HG03280 (cell line): ENCODE results near the gene RPN1.
"Not testable (repeated sequence)": the region's sequence is repeated elsewhere in the genome, so short reads cannot be mapped to it uniquely, and the experiment has no call there.

Experiments
- ATAC-seq: cut with Tn5 transposase; IDR thresholded peaks from one replicate; pipeline ENCODE4 v1.9.1; 2021; ENCODE audit warnings: mild to moderate bottlenecking, moderate library complexity; ENCODE audit not compliant: unreplicated experiment

RPN1 gene

DNA sequence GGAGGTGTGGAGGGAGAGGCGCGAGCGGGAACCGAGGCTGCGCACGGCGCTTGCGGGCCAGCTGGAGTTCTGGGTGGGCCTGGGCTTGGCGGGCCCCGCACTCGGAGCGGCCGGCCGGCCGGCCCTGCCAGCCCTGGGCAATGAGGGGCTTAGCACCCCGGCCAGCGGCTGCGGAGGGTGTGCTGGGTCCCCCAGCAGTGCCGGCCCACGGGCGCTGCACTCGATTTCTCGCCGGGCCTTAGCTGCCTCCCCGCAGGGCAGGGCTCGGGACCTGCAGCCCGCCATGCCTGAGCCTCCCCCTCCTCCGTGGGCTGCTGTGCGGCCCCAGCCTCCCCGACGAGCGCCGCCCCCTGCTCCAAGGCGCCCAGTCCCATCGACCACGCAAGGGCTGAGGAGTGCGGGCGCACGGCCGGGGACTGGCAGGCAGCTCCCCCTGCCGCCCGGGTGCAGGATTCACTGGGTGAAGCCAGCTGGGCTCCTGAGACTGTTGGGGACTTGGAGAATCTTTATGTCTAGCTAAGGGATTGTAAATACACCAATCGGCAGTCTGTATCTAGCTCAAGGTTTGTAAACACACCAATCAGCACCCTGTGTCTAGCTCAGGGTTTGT lies 2.9 kb upstream of the RPN1 start:
- ATAC-seq, result not testable (repeated sequence)

DNA sequence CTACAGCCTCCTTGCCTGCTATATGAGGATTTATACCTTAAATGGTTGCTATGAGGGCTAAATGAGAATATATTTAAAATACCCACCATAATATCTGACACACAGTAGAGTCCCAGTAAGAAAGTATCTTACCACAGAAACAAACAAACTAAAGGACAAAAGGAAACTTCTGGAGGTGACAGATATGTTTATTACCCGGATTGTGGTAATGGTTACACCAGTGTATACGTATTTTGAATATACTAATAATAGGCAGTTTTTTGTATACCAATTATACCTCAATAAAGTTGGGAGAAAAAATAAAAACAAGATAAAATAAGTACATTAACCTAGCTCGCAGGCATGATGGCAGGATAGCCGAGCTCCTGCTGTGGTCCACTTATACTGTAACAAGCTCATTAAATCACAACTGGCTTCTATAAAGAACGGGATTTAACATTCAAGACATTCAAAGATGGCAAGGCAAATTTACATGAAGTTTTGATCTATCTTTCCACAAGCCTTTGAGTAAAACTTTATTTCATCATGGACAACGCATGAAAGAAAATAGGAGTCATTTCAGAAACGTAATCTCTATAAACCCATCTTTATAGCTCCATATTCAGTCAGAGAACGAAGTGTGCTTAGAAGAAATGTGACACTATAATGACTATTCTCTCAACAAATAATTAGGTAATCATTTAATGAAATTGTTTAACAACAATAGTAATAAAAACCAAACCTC lies 1.5 kb downstream of the RPN1 start:
- ATAC-seq, result no peak

DNA sequence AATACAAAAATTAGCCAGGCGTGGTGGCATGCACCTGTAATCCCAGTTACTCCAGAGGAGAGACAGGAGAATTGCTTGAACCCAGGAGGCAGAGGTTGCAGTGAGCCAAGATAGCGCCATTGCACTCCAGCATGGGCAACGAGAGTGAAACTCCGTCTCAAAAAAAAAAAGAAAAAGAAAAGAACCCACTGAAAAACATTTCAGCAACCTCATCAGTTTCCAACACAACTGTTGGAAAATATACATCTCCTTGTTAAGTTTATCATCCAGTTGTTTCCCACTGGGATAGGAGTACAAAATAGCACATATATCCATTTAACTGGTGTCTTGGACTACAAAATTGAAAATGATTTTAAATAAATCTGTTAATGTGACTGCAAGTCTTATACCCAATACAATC lies 2.2 kb downstream of the RPN1 start:
- ATAC-seq, result no peak

DNA sequence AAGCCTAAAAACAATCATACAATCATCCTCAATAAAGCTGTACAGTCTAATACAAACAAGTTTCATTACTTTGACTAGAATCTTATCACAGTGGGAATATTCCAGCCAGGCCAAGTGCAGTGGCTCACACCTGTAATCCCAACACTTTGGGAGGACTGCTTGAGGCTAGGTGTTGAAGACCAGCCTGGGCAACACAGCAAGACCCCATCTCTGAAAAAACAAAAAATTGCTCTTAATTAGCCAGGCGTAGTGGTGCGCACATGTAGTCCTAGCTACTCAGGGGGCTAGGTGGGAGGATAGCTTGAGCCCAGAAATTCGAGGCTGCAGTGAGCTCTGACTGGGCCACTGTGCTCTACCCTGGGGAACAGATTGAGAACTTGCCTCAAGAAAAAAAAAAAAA lies 3.3 kb downstream of the RPN1 start:
- no peak for ATAC-seq

DNA sequence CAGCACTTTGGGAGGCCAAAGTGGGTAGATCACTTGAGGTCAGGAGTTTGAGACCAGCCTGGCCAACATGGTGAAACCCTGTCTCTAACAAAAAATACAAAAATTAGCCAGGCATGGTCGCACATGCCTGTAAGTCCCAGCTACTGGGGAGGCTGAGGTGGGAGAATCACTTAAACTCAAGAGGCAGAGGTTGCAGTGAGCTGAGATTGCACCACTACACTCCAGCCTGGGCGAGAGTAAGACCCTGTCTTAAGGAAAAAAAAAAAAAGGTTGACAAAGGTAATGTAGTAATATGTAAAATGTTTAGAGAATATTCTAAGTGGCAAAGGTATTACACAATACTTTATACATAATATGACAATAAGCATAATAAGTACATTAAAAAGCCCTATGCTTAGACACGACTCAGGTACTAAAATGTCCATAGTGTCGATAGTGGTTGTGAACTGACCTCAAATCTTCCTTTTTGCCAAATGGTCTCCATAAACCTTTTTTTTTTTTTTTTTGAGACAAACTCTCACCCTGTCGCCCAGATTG lies 16.5 kb downstream of the RPN1 start:
- ATAC-seq, result no peak

DNA sequence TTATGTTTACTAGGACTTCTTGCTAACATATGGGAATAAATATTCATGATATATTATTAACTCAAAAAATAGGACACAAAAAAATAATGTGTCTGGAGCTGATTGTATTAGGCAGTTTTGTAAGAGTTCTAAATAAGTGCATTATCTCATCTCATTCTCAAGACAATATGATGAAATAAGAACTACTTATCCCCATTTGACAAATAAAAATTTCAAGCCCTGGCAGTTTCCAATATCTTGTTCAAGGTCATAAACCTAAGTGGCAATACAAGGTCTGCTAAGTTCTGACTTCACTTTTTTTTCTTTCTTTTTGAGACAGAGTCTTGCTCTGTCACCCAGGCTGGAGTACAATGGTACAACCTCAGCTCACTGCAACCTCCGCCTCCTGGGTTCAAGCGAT lies 18.3 kb downstream of the RPN1 start:
- no peak for ATAC-seq

DNA sequence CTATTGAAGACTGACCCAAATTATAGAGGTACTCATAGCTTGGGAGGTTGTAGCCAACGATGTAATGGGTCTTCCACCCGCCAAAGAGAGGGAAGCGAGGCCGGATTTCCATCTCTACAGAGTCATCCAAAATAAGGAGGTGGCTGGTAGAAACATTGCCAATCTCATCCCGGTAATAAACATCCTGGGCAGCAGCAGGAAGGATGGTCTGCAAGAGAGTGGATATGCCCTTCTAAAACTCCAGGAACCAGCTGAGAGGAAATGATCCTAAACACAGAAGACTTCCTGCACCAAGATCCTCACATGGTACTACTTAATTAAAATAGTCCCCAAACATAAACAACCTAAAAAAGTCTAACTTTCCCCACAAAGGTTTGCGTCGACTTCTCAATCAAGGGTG lies 20.7 kb downstream of the RPN1 start:
- no peak for ATAC-seq

DNA sequence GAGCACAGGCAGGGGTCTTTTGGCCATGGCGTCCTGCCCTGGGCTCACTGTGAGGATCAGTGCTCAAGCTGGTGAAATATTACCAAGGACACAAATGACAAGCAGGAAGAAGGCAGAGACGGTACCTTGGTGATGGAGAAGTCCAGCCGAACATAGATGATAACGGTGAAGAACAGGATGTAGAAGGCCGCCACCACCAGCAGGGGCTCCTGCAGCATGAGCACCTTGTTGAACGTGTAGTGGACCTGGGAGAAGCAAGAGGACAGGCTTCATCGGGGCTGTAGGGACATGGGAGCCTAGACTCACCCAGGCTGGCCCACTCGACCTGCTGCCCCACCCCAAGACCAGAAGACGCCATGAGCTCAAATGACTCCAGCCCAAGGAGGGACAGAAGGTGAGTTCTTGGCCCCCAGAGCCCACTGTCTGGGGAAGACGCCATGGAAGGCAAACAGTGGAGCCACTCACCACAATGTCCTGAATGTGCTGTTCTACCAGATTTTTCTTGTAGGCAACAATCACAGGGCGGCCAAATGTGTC lies 25.1 kb downstream of the RPN1 start:
- no peak for ATAC-seq

DNA sequence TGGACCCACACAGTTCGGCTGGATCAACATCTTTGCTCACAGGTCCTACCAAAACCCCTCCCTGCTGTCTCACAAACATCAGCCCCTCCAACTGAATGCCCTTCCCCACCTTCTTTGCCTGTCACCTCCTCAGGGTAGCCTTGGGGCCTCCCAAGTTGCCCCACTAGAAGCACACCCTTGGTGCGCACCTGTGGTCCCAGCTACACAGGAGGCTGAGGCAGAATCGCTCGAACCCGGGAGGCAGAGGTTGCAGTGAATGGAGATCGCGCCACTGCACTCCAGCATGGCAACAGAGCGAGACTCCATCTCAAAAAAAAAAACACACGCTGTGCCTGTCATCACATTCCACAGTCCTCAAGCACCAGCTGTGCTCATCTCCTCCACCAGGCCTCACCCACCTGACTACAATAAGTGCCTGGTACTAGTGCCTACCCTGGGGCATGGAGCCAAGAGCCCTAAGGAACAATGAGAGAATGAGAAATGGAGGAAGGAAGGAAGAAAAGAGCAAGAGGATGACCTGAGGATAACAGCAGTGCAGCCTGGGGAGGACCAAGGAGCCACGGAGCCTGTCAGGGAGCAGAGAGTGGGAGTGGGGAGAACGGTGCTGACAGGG lies 26.0 kb downstream of the RPN1 start:
- ATAC-seq, result no peak

DNA sequence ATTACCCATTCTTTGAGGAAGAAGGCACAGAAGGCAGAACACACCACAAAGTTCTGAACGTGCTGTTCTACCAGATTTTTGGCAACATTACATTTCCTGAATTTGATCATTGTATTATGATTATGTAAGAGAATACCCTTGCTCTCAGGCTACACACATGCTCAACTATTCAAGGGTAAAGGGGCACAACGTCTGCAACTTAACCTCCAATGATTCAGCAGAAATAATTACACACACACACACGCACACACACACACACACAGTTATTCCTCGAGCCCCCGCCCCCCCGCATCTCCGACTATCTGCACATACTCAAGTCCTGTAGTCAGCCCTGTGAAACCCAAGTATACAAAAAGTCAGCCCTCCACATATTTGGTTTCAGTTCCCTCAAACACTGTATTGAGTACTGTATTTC lies 26.8 kb downstream of the RPN1 start:
- no peak for ATAC-seq

DNA sequence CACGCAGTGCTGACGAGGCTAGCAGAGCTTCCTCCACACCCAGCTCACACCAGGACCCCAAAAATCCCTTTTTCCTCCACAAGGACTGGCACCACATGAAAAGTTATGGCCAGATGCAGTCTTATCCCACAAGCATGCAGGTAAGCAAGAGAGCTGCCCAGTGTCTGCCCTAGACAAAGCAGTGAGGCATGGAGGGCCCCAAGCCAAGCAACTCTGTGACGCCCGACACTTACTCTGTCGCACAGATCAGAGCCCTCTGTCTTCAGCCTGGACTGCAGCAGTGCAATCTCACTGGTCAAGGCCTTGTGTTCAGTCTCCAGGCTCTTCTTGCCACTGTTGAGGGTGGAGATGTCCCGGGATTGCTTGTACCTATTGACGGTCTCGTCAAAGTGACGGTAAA lies 28.7 kb downstream of the RPN1 start:
- no peak for ATAC-seq

DNA sequence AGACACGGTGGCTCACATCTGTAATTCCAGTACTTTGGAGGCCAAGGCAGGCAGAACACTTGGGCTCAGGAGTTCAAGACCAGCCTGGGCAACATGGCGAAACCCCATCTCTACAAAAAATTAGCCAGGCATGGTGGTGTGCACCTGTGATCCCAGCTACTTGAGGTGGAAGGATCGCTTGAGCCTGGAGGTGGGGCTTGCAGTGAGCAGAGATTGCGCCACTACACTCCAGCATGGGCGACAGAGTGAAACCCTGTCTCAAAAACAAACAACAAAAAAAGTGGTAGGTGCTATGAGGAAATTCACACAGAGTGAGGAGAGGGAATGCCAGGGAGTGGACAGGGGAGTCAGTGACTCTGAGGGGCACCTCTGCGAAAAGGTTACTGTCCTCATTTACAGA lies 29.4 kb downstream of the RPN1 start:
- ATAC-seq, result no peak

DNA sequence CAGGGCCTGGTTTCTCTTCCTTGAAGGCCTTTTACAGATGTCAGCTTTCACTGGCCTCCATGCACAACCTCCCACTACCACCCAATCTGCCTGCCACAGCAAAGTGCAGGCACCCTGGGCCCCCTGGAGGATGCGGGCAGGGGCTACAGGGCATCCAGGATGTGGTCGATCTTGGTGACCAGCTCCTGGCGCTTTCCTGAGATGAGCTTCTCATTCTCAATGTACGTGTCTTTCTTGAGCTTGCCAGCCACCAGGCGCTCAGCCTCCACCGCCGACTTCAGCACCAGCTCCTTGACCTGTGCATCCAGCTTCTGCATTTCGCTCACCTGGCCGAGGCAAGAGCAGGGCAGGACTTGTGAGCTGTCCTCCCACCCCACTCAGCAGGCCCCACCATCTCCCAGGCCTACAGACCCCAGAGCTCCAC lies 30.3 kb downstream of the RPN1 start:
- no peak for ATAC-seq

DNA sequence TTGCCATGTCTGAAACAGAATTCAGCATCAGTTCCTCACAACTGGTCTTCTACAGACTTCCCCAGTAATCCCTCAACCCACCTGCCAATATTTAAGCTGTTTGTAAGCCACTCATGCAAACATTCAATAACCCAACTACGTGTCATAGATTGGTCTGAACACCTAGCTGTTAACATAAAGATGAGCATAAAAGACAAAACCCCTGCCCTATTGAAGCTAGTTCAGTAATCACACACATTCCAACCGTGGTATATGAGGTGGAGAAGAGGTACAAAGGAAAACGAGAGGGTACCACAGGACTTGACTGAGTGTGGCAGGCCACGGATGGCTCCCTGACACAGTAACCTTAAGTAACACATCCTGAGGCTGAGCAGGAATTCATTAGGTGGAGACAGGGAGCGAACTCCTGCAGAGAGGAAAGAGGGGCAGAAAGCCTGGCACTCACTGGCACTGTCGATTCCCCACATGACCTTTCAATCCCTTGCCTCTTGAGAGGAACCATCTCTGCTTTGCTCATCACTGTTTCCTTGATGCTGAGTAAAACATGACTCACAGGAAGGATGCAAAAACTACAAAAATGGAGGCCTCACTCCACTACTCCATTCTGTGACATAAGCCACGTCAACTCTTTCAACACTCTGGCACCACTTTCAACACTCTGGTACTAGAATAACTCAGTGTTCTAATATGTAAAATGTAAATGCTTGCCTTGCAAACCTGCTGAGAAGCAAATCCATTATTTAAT lies 31.3 kb downstream of the RPN1 start:
- ATAC-seq, result no peak

DNA sequence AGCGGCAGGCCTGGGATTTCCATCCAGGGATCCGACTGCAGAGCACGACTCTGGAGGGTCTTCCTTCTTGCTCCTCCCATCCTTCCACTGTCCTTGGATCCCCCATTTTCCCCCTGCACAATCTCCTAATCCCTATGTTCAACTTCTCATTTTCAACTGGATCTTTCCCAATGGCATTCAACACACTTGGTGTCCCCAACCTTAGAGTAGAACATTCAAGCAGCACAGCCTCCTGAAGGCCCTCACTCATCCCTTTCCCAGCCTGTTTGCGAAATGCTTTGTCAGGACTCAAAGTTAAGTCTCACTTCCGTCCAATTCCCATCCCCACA lies 32.3 kb downstream of the RPN1 start:
- no peak for ATAC-seq

DNA sequence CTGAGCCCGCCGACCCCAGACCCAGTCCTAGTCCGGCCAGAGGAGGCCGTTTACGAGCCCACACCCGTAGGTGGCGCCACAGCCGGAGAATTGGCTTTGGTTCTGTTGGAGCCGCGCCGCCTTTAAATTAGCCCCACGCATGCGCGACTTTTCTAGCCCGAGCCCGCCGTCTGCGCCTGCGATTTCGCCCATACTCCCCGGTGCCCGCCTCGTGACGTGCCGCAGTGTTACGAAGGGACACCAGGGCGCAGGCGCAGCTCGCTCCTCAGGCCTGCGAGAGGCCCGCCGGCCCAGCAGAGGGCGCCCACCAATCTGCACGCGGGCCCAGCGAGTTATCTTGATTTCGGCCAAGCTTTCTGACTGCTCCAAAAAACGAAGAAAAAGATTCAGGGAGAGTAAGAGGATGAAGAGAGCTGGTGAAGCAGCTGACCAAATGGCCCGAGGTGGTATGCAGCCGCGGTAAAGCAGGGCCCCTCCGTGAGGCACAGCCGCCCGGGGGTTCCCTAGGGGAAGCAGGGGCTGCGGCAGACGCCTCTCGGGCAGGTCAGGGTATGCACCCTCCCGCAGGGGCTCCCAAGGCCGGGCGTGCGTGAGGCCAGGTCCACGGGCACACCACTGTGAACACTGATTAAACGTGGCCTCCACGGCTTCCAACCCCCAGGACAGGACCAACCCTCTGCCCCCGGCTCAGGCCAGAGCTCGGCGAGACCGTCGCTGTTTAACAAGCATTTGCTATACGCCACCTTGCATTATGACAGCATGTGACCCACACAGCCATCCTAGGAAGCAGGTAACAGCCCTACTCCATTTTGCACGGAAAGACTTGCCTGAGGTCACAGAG lies 32.8 kb downstream of the RPN1 start:
- ATAC-seq, result peak; percentile 92

DNA sequence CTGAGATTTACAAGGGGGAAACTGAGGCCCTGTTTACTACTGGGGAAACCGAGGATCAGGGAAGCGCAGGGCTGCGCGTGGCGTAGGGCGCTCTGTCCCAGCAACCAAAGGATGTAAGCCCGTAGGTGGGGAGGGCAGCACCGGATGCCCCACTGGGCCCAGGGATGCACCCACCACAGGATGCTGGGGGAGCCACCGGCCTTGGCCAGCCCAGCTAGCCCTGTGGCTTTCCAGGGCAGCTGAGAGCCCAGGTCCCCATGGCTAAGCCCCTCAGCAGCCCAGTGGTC lies 33.4 kb downstream of the RPN1 start:
- ATAC-seq, result no peak

DNA sequence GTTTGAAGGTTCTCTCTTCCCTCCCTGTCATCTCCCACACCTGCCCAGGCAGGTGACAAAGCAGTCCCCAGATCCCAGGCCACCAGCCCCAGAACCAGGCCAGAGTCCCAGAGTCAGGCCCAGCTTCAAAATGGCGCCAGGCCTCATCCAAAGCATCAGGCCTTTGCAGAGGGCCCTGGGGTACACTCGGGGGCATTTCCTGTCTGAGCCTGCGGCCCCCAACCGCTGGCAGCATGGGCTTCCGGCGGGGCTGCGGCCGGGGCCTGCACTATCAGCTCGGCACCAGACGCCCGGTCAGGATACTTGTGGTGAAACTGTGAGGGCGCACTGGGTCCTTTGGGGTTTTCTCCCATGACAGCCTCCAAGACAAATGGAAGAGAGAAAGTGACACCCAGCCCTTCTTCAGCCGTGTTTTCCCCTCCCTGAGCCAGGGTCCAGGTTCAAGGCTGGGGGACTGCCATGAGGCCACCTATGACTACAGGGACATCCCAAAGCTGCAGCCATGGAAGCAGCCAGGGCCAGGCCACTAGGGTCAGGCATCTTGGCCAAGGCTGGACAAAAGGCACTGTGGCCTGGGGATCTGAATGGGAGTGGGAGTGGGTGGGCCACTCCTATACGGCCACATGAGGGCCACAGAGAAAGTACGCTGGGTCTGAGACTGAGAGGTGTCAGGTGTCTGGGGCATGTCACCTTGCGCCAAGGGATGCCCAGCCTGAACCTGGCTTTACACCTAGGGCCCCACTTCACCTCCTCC lies 33.9 kb downstream of the RPN1 start:
- ATAC-seq, result no peak

DNA sequence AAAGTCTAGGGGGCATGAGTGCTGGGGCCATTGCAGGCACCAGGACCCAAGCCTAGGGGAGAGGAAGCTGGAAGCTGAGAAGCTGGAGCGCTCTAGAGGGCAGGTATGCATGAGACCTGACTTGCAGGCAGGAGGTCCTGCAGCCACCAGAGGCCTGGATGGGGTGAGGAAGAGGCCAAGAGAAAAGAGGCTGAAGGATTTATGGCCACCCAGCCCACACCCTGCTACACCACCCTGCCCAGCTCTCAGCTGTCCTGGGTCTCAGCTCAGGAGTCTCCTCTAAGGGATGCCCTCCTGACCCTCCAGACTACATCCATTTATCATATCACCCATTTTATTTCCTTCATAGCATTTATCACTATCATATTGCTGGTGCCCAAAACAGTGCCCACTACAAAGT lies 36.5 kb downstream of the RPN1 start:
- no peak for ATAC-seq
